Activated CD8-positive, alpha-beta memory T cell treated with anti-CD3 and anti-CD28 coated beads, Interleukin-2, amount 50 U/mL, for 4 hours (primary cell): ENCODE measurements around the gene HDAC4.
"Not testable (repeated sequence)": the region's sequence is repeated elsewhere in the genome, so short reads cannot be mapped to it uniquely, and the experiment has no call there.

ENCODE experiments used
- DNase-seq: peaks from one replicate; pipeline ENCODE4 v3.0.0-alpha.2; 2020

The HDAC4 gene

GRCh38 chr2:239093542-239093941, 307.3 kb downstream of the HDAC4 start:
- no peak for DNase-seq

GRCh38 chr2:239092571-239093294, 308.1 kb downstream of the HDAC4 start:
- no peak for DNase-seq

GRCh38 chr2:239089884-239090283, 310.9 kb downstream of the HDAC4 start:
- DNase-seq = no peak

- DNase-seq = no peak
These were observed 313.6 kb downstream of the HDAC4 start for GRCh38 chr2:239087046-239087710.

- DNase-seq = no peak
These were observed 314.3 kb downstream of the HDAC4 start for GRCh38 chr2:239086325-239087020.

GRCh38 chr2:239085201-239085992, 315.4 kb downstream of the HDAC4 start:
- DNase-seq = no peak

GRCh38 chr2:239084007-239084406, 316.8 kb downstream of the HDAC4 start:
- DNase-seq = no peak

GRCh38 chr2:239082425-239082824, 318.4 kb downstream of the HDAC4 start:
- no peak for DNase-seq

- no peak for DNase-seq
These were observed 319.2 kb downstream of the HDAC4 start for GRCh38 chr2:239081622-239082021.

GRCh38 chr2:239081046-239081445, 319.8 kb downstream of the HDAC4 start:
- no peak for DNase-seq

GRCh38 chr2:239079671-239080294, 321.0 kb downstream of the HDAC4 start:
- DNase-seq = no peak

GRCh38 chr2:239078128-239078924, 322.5 kb downstream of the HDAC4 start:
- DNase-seq = no peak

GRCh38 chr2:239077260-239077659, 323.6 kb downstream of the HDAC4 start:
- no peak for DNase-seq

- DNase-seq = no peak
These were observed 324.7 kb downstream of the HDAC4 start for GRCh38 chr2:239075918-239076758.

GRCh38 chr2:239073745-239074530, 326.9 kb downstream of the HDAC4 start:
- no peak for DNase-seq

- no peak for DNase-seq
These were observed 327.6 kb downstream of the HDAC4 start for GRCh38 chr2:239073270-239073669.

- DNase-seq = no peak
These were observed 328.0 kb downstream of the HDAC4 start for GRCh38 chr2:239072786-239073185.

- DNase-seq = no peak
These were observed 330.4 kb downstream of the HDAC4 start for GRCh38 chr2:239070466-239070865.

GRCh38 chr2:239069362-239070333, 331.2 kb downstream of the HDAC4 start:
- DNase-seq = not testable (repeated sequence)
